BLaER1 (cell line): ENCODE measurements around the gene POGLUT3.
A peak's percentile ranks its signal among the peaks of the same experiment; 100 is the strongest.

ENCODE experiments used
- H3K27ac ChIP-seq: shearing (Covaris generic); formaldehyde crosslinking; 2 replicates; pipeline ENCODE4 v1.8.1; 2022
- H3K27me3 ChIP-seq: shearing (Covaris generic); formaldehyde crosslinking; 2 replicates; pipeline ENCODE4 v1.8.1; 2022
- H3K36me3 ChIP-seq: shearing (Covaris generic); formaldehyde crosslinking; 2 replicates; pipeline ENCODE4 v1.8.1; 2022
- H3K4me1 ChIP-seq: shearing (Covaris generic); formaldehyde crosslinking; 2 replicates; pipeline ENCODE4 v1.8.1; 2022
- H3K4me2 ChIP-seq: shearing (Covaris generic); formaldehyde crosslinking; 2 replicates; pipeline ENCODE4 v1.8.1; 2022
- H3K4me3 ChIP-seq: shearing (Covaris generic); formaldehyde crosslinking; 2 replicates; pipeline ENCODE4 v1.8.1; 2022
- H3K9ac ChIP-seq: shearing (Covaris generic); formaldehyde crosslinking; 2 replicates; pipeline ENCODE4 v1.8.1; 2022
- H3K9me3 ChIP-seq: shearing (Covaris generic); formaldehyde crosslinking; 2 replicates; pipeline ENCODE4 v1.8.1; 2022
- H4K20me1 ChIP-seq: shearing (Covaris generic); formaldehyde crosslinking; 2 replicates; pipeline ENCODE4 v1.8.1; 2022
- Cebpa-rat ChIP-seq: shearing (Covaris generic); IDR thresholded peaks from 2 replicates; pipeline ENCODE4 v1.8.1; 2022

POGLUT3 gene, protein sequence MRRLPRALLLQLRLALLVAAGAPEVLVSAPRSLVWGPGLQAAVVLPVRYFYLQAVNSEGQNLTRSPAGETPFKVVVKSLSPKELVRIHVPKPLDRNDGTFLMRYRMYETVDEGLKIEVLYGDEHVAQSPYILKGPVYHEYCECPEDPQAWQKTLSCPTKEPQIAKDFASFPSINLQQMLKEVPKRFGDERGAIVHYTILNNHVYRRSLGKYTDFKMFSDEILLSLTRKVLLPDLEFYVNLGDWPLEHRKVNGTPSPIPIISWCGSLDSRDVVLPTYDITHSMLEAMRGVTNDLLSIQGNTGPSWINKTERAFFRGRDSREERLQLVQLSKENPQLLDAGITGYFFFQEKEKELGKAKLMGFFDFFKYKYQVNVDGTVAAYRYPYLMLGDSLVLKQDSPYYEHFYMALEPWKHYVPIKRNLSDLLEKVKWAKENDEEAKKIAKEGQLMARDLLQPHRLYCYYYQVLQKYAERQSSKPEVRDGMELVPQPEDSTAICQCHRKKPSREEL

GRCh38 chr11:108498046-108498815, at the start of gene POGLUT3:
Gene POGLUT3 (minus strand): TSS chr11:108498384. CDS start chr11:108498366, 18 bp downstream.
- Histone ChIP-seq H3K9me3 (no peaks in the 10 kb centered on the region), H3K9ac (peak within 1 kb of the TSS; percentile 83), H3K36me3 (no peaks in the 10 kb centered on the region), H3K4me3 (peak within 1 kb of the TSS; percentile 80), H3K4me1 (peaks cover 22% of the 10 kb centered on the region; the same call in 1 of the 2 replicates), H3K27me3 (peaks cover 35% of the 10 kb centered on the region), H3K27ac (peak within 1 kb of the TSS; percentile 84), H3K4me2 (peak within 1 kb of the TSS; percentile 96), H4K20me1 (no peaks in the 10 kb centered on the region)
- no peak for TF ChIP-seq Cebpa-rat

DNA sequence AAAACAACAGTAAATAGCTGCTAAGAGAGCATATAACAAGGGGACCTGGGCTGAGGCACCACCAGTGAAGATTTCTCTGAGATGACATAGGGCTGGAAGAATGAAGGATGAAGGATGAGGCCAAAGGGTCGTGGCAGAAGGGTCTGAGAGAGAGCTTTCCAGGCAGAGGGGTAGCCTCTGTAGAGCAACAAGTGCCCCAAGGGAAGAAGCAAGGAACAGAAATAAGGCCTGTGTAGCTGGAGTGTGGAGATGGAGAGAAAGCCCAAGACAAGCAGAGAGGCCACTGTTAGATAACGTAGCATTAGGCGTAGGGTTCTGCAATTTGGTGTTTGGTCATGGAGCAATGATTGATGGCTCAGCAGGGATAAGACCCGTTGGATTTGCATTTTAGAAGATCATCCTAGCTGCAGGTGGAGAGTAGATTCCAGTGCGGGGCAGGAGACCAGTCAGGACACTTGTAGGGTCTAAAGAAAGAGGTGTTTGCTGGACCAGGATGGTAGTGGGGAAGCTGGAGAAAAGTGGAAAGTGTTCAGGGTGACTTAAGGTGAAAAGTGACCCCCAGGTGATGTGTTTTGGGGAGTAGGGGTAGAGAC, 47.8 kb upstream of the POGLUT3 start:
- Histone ChIP-seq H3K36me3 (no peaks in the 10 kb centered on the region), H3K27me3 (no peaks in the 10 kb centered on the region), H3K9ac (no peak overlapping the region), H3K4me3 (no peak overlapping the region), H3K9me3 (no peaks in the 10 kb centered on the region), H4K20me1 (no peaks in the 10 kb centered on the region), H3K4me1 (no peaks in the 10 kb centered on the region), H3K27ac (no peak overlapping the region), H3K4me2 (no peak overlapping the region)
- TF ChIP-seq Cebpa-rat = no peak

- H3K27ac ChIP-seq = no peak overlapping the region
- H4K20me1 ChIP-seq = no peaks in the 10 kb centered on the region
- H3K9ac ChIP-seq = no peak overlapping the region
- no peaks in the 10 kb centered on the region for H3K36me3 ChIP-seq
- no peaks in the 10 kb centered on the region for H3K9me3 ChIP-seq
- no peak for TF ChIP-seq Cebpa-rat
- H3K4me2 ChIP-seq = no peak overlapping the region
- no peak overlapping the region for H3K4me3 ChIP-seq
- no peaks in the 10 kb centered on the region for H3K4me1 ChIP-seq
- H3K27me3 ChIP-seq = no peaks in the 10 kb centered on the region
Observed at GRCh38 chr11:108543316-108543964, 45.3 kb upstream of the POGLUT3 start.

- H3K4me1 ChIP-seq = no peaks in the 10 kb centered on the region
- H4K20me1 ChIP-seq = no peaks in the 10 kb centered on the region
- H3K9ac ChIP-seq = no peak overlapping the region
Observed at GRCh38 chr11:108541531-108541930, 43.3 kb upstream of the POGLUT3 start.

GRCh38 chr11:108538502-108538901, 40.3 kb upstream of the POGLUT3 start:
- H3K36me3 ChIP-seq = no peaks in the 10 kb centered on the region
- no peaks in the 10 kb centered on the region for H3K4me1 ChIP-seq
- no peaks in the 10 kb centered on the region for H3K27me3 ChIP-seq
- H3K4me3 ChIP-seq = no peak overlapping the region
- H4K20me1 ChIP-seq = no peaks in the 10 kb centered on the region
- H3K4me2 ChIP-seq = no peak overlapping the region
- no peak for TF ChIP-seq Cebpa-rat
- no peaks in the 10 kb centered on the region for H3K9me3 ChIP-seq
- no peak overlapping the region for H3K9ac ChIP-seq
- no peak overlapping the region for H3K27ac ChIP-seq

More at GRCh38 chr11:108541531-108541930, 43.3 kb upstream of the POGLUT3 start:
- no peaks in the 10 kb centered on the region for H3K9me3 ChIP-seq
- H3K4me3 ChIP-seq = no peak overlapping the region
- H3K36me3 ChIP-seq = no peaks in the 10 kb centered on the region
- H3K27me3 ChIP-seq = no peaks in the 10 kb centered on the region
- H3K27ac ChIP-seq = no peak overlapping the region
- no peak for TF ChIP-seq Cebpa-rat
- H3K4me2 ChIP-seq = no peak overlapping the region

GRCh38 chr11:108538022-108538424, 39.8 kb upstream of the POGLUT3 start:
- Histone ChIP-seq H3K9ac (no peak overlapping the region), H3K4me1 (no peaks in the 10 kb centered on the region), H3K9me3 (no peaks in the 10 kb centered on the region), H3K27me3 (no peaks in the 10 kb centered on the region), H3K4me3 (no peak overlapping the region), H3K4me2 (no peak overlapping the region), H3K27ac (no peak overlapping the region), H4K20me1 (no peaks in the 10 kb centered on the region), H3K36me3 (no peaks in the 10 kb centered on the region)
- no peak for TF ChIP-seq Cebpa-rat

DNA sequence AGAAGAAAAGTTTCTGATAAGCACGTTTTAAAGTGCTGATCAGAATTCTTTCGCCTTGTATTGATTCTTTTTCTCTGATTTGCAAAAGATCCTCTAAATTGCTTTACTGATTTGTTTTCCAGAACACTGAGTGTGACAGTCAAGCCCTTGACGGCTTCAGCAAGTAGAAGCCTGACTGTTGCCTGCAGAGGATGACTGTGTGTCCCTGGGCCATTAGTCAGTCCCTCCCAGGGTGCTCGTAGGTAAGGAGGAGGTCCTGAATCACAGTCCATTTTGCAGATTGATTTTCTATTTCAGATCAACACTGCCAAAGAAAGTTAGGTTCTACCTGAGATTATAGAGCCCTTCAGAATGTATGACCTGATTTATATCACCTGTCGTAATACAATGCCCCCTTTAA, 38.6 kb upstream of the POGLUT3 start:
- no peaks in the 10 kb centered on the region for H3K9me3 ChIP-seq
- H4K20me1 ChIP-seq = no peaks in the 10 kb centered on the region
- no peak overlapping the region for H3K9ac ChIP-seq
- TF ChIP-seq Cebpa-rat = no peak
- H3K27me3 ChIP-seq = no peaks in the 10 kb centered on the region
- no peaks in the 10 kb centered on the region for H3K4me1 ChIP-seq
- no peak overlapping the region for H3K4me2 ChIP-seq
- H3K27ac ChIP-seq = no peak overlapping the region
- no peaks in the 10 kb centered on the region for H3K36me3 ChIP-seq
- no peak overlapping the region for H3K4me3 ChIP-seq

- H3K27ac ChIP-seq = no peak overlapping the region
- no peaks in the 10 kb centered on the region for H3K4me1 ChIP-seq
- H3K4me2 ChIP-seq = no peak overlapping the region
- TF ChIP-seq Cebpa-rat = no peak
- no peak overlapping the region for H3K4me3 ChIP-seq
- H3K9ac ChIP-seq = no peak overlapping the region
- H3K27me3 ChIP-seq = no peaks in the 10 kb centered on the region
- H3K9me3 ChIP-seq = no peaks in the 10 kb centered on the region
- H4K20me1 ChIP-seq = no peaks in the 10 kb centered on the region
- H3K36me3 ChIP-seq = no peaks in the 10 kb centered on the region
Observed at GRCh38 chr11:108535384-108535955, 37.3 kb upstream of the POGLUT3 start.

DNA sequence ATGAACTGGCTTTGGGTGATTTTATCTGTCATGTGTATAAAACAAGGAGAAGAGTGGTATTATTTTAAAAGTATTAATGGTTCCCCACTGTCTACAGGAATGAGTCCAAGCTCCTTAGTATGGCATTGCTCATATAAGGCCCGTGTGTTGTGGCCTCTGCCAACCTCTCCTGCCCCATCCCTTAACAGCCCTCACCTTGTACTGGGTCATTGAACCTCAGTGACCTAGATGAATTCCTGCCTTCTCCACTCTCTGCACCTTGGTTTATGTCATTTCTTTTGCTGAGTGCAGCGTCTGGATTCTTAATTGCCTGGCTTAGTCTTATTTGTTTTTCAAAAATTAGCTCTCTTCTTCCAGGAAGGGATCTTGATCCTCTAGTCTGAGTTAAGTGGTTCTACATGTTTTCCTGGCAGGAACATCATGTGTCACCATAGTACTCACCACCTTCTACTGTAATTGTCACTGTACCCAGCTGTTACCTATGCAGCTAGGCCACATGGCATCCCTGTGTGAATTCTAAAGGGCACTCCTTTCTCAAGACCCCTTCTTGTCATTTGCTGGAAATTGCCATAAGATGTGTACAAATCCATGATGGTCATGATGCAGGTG, 36.2 kb upstream of the POGLUT3 start:
- Histone ChIP-seq H3K27me3 (no peaks in the 10 kb centered on the region), H3K4me3 (no peak overlapping the region), H3K36me3 (no peaks in the 10 kb centered on the region), H3K4me1 (no peaks in the 10 kb centered on the region), H3K27ac (no peak overlapping the region), H4K20me1 (no peaks in the 10 kb centered on the region), H3K9me3 (no peaks in the 10 kb centered on the region), H3K9ac (no peak overlapping the region), H3K4me2 (no peak overlapping the region)
- no peak for TF ChIP-seq Cebpa-rat
